WI38 (cell line): ENCODE data around the gene RABGEF1.
"Not testable (repeated sequence)": the region's sequence is repeated elsewhere in the genome, so short reads cannot be mapped to it uniquely, and the experiment has no call there.

ENCODE experiments used
- H3K4me3 ChIP-seq: 2 replicates; pipeline ENCODE4 v1.5.1; 2011; ENCODE audit warnings: low read depth, mild to moderate bottlenecking, control low read depth, low read length
- CTCF ChIP-seq: IDR thresholded peaks from 2 replicates; pipeline ENCODE4 v1.5.1; 2012; ENCODE audit warnings: low read depth, mild to moderate bottlenecking, control low read depth, low read length

The RABGEF1 gene

GRCh38 chr7:66757939-66758338, 17.4 kb downstream of the RABGEF1 start:
- no peak for TF ChIP-seq CTCF
- no peak overlapping the region for H3K4me3 ChIP-seq

GRCh38 chr7:66758950-66759628, 18.6 kb downstream of the RABGEF1 start:
- TF ChIP-seq CTCF, result no peak
- H3K4me3 ChIP-seq, result no peak overlapping the region

GRCh38 chr7:66763183-66763582, 22.6 kb downstream of the RABGEF1 start:
- H3K4me3 ChIP-seq, result not testable (repeated sequence)

- not testable (repeated sequence) for H3K4me3 ChIP-seq
Observed at GRCh38 chr7:66763633-66764355, 23.3 kb downstream of the RABGEF1 start.

- H3K4me3 ChIP-seq, result not testable (repeated sequence)
Observed at GRCh38 chr7:66764905-66765304, 24.4 kb downstream of the RABGEF1 start.

GRCh38 chr7:66765322-66766025, 24.9 kb downstream of the RABGEF1 start:
- H3K4me3 ChIP-seq, result not testable (repeated sequence)

GRCh38 chr7:66766041-66766440, 25.5 kb downstream of the RABGEF1 start:
- no peak for TF ChIP-seq CTCF
- H3K4me3 ChIP-seq, result no peak overlapping the region

- not testable (repeated sequence) for H3K4me3 ChIP-seq
Observed at GRCh38 chr7:66767486-66767885, 27.0 kb downstream of the RABGEF1 start.

GRCh38 chr7:66768865-66769832, 28.6 kb downstream of the RABGEF1 start:
- TF ChIP-seq CTCF, result no peak
- no peak overlapping the region for H3K4me3 ChIP-seq
